ENCODE data around the gene MICAL2.

GRCh38 chr11:12247543-12248254, 137.3 kb downstream of the MICAL2 start:
- no peak for TF ChIP-seq CREB5 (CRISPR knock-in tag; IDR thresholded peaks at IDR 0.05; ENCODE audit: low read depth)
- no peak for TF ChIP-seq BACH2 (CRISPR knock-in tag; IDR thresholded peaks at IDR 0.05; ENCODE audit: borderline replicate concordance)
- TF ChIP-seq RARB (CRISPR knock-in tag; IDR thresholded peaks at IDR 0.05) = no peak
- TF ChIP-seq ZNF70 (CRISPR knock-in tag; IDR thresholded peaks at IDR 0.05) = no peak
- TF ChIP-seq OSR1 (CRISPR knock-in tag; IDR thresholded peaks at IDR 0.05) = no peak
- no peak for TF ChIP-seq ZFP3 (CRISPR knock-in tag; IDR thresholded peaks at IDR 0.05)
- no peak for TF ChIP-seq ARNTL (CRISPR knock-in tag; IDR thresholded peaks at IDR 0.05; ENCODE audit: borderline replicate concordance, low read depth)
- no peak for TF ChIP-seq PATZ1 (CRISPR knock-in tag; IDR thresholded peaks at IDR 0.05; ENCODE audit: borderline replicate concordance)
- no peak for TF ChIP-seq ZC3H10 (CRISPR knock-in tag; IDR thresholded peaks at IDR 0.05)
- no peak for TF ChIP-seq ZNF8 (CRISPR knock-in tag; IDR thresholded peaks at IDR 0.05)
